K562 (cell line): ENCODE data around the gene ATP6V0A4. TPM values are rescaled to one million over a fixed set of nuclear protein-coding genes. Genes with fewer than 3 reads are reported as not detected.

Experiments
- ATAC-seq: fragments of 200-7000 bp; cut with Tn5 transposase; 3 replicates; pipeline ENCODE4 v1.9.1; 2020; ENCODE audit warnings: moderate library complexity
- BruUV-seq: library from RNA; stranded (reverse); fragments of 400-500 nt; replicated peaks from 2 replicates; lab custom pipeline; 2021; lab: Mats Ljungman, UMichigan
- CTCF ChIA-PET: fragments of 300-600 bp; formaldehyde crosslinking; extraction: SDS; loops from one replicate; lab custom pipeline; 2021; ENCODE audit warnings: low intra/inter-chr PET ratio; lab: Yijun Ruan, JAX
- POLR2A ChIA-PET: fragments of 300-600, 350-650 bp; sonication (Branson Sonifier 250); formaldehyde crosslinking; extraction: SDS; loops from one replicate; lab custom pipeline; 2021; ENCODE audit warnings: antibody characterized with exemption, inconsistent platforms; lab: Yijun Ruan, JAX
- DNase-seq, 4 experiments: peaks; one replicate each; pipeline versions ENCODE4 v3.0.0 to v3.0.0-alpha.2; 2011 to 2018; ENCODE audit warnings: low spot score in 3 of 4, mixed read lengths in 3 of 4; ENCODE audit errors: extremely low read depth in 1 of 4
- FAIRE-seq: peaks from 2 replicates; lab custom pipeline; 2011; peaks lifted over from hg19 to GRCh38; lab: Jason Lieb, UNC
- H2AFZ ChIP-seq: 2 replicates; pipeline ENCODE4 v1.6.0; 2011; ENCODE audit warnings: low read depth, low read length, control low read depth, inconsistent platforms
- H3K27ac ChIP-seq: fragments of 200-600 bp; 3 replicates; pipeline ENCODE4 v1.8.0; 2011; ENCODE audit warnings: low read depth, mild to moderate bottlenecking, control low read depth, inconsistent platforms, low read length, moderate library complexity, mixed read lengths; ENCODE audit errors: extremely low read depth
- H3K27me3 ChIP-seq, 2 experiments: fragments of 300-600 bp in 1 of 2; 2 replicates in 1 of 2; 3 replicates in 1 of 2; pipeline versions ENCODE4 v1.6.0 to v1.8.0; 2011; ENCODE audit warnings: inconsistent platforms in 2 of 2, low read length in 2 of 2, mild to moderate bottlenecking in 1 of 2, mixed read lengths in 1 of 2, moderate library complexity in 1 of 2; ENCODE audit not compliant: control insufficient read depth in 2 of 2, insufficient read depth in 2 of 2
- H3K36me3 ChIP-seq: fragments of 300-600 bp; 3 replicates; pipeline ENCODE4 v1.8.0; 2011; ENCODE audit warnings: mild to moderate bottlenecking, low read length, inconsistent platforms; ENCODE audit not compliant: control insufficient read depth, insufficient read depth
- H3K4me1 ChIP-seq, 2 experiments: fragments of 200-600 bp in 1 of 2; replicated peaks in 1 of 2; 2 replicates in 1 of 2; 3 replicates in 1 of 2; pipeline versions ENCODE4 v1.5.1 to v1.8.0; 2011; ENCODE audit warnings: inconsistent platforms in 2 of 2, low read length in 2 of 2, mild to moderate bottlenecking in 1 of 2, mixed read lengths in 1 of 2, moderate library complexity in 1 of 2; ENCODE audit not compliant: control insufficient read depth in 2 of 2, insufficient read depth in 2 of 2
- H3K4me2 ChIP-seq: 2 replicates; pipeline ENCODE4 v1.6.1; 2011; ENCODE audit warnings: low read length, control low read depth, inconsistent platforms, mixed read lengths; ENCODE audit not compliant: insufficient read depth
- H3K4me3 ChIP-seq: fragments of 200-600 bp; sonication (generic), shearing (Covaris generic); 2 replicates; pipeline ENCODE4 v1.5.1; 2016; ENCODE audit warnings: control low read depth, inconsistent platforms
- H3K79me2 ChIP-seq: fragments of 200-600 bp; 3 replicates; pipeline ENCODE4 v1.8.0; 2011; ENCODE audit warnings: low read length, inconsistent platforms; ENCODE audit not compliant: control insufficient read depth, insufficient read depth
- H3K9ac ChIP-seq, 2 experiments: 2 replicates each; pipeline versions ENCODE4 v1.6.0 to v1.6.1; 2011; ENCODE audit warnings: low read depth in 2 of 2, low read length in 2 of 2, control low read depth in 1 of 2, inconsistent platforms in 1 of 2, mild to moderate bottlenecking in 1 of 2, mixed read lengths in 1 of 2; ENCODE audit not compliant: insufficient read depth in 1 of 2
- H3K9me1 ChIP-seq: one replicate; pipeline ENCODE4 v1.6.0; 2011; ENCODE audit warnings: inconsistent platforms, mild to moderate bottlenecking, low read length, moderate library complexity; ENCODE audit not compliant: control insufficient read depth, insufficient read depth
- H3K9me3 ChIP-seq: replicated peaks from 2 replicates; pipeline ENCODE4 v1.5.1; 2011; ENCODE audit warnings: low read depth, low read length, inconsistent platforms; ENCODE audit not compliant: control insufficient read depth, insufficient read depth
- H4K20me1 ChIP-seq: replicated peaks from 2 replicates; pipeline ENCODE4 v1.6.1; 2011; ENCODE audit warnings: low read length, inconsistent platforms, mixed read lengths; ENCODE audit not compliant: control insufficient read depth, insufficient read depth
- ARNT ChIP-seq, 2 experiments: fragments of 450-650 bp; IDR thresholded peaks; 2 replicates each; pipeline ENCODE4 v1.6.1; 2016; ENCODE audit warnings: mild to moderate bottlenecking in 1 of 2
- BMI1 ChIP-seq: fragments of 150-350 bp; IDR thresholded peaks from 2 replicates; pipeline ENCODE4 v1.6.1; 2014; ENCODE audit warnings: low read length
- HNRNPUL1 ChIP-seq: fragments of 200-400 bp; formaldehyde crosslinking; IDR thresholded peaks from 2 replicates; pipeline ENCODE4 v1.6.1; 2017; ENCODE audit warnings: low read length
- KDM2B ChIP-seq: fragments of 250-450 bp; sonication (Bioruptor Pico); IDR thresholded peaks from 2 replicates; pipeline ENCODE4 v1.8.0; 2021; ENCODE audit warnings: mild to moderate bottlenecking, moderate library complexity
- LEF1 ChIP-seq: fragments of 450-650 bp; IDR thresholded peaks from 2 replicates; pipeline ENCODE4 v1.6.1; 2016; ENCODE audit warnings: mild to moderate bottlenecking
- MCM5 ChIP-seq: fragments of 450-650 bp; IDR thresholded peaks from 2 replicates; pipeline ENCODE4 v1.6.1; 2016; ENCODE audit warnings: low read depth
- PML ChIP-seq: IDR thresholded peaks from 2 replicates; pipeline ENCODE4 v1.6.1; 2012; ENCODE audit warnings: low read length, inconsistent platforms
- PTTG1 ChIP-seq: fragments of 450-650 bp; IDR thresholded peaks from 2 replicates; pipeline ENCODE4 v1.6.1; 2016; ENCODE audit warnings: low read depth, mild to moderate bottlenecking, missing genetic modification characterization, missing compliant biosample characterization
- RB1 ChIP-seq: fragments of 450-650 bp; IDR thresholded peaks from 2 replicates; pipeline ENCODE4 v1.6.1; 2017; ENCODE audit warnings: low read depth, mild to moderate bottlenecking
- ZKSCAN8 ChIP-seq: fragments of 200-800 bp; sonication (Bioruptor generic); IDR thresholded peaks from 2 replicates; pipeline ENCODE4 v1.6.1; 2016; ENCODE audit warnings: missing genetic modification characterization, missing compliant biosample characterization
- ZNF253 ChIP-seq: fragments of 250-450 bp; sonication (Bioruptor Pico); conservative IDR thresholded peaks from 2 replicates; pipeline ENCODE4 v1.6.1; 2021; ENCODE audit warnings: mild to moderate bottlenecking
- ZNF668 ChIP-seq: fragments of 250-450 bp; sonication (Bioruptor Pico); IDR thresholded peaks from 2 replicates; pipeline ENCODE4 v1.8.0; 2022; ENCODE audit warnings: mild to moderate bottlenecking, inconsistent platforms
- WGBS: fragments of 100-300 bp; shearing (Covaris generic); methylation state at CpG from one replicate; pipeline ENCODE4 v1.1.6; 2016; ENCODE audit warnings: low coverage, mixed read lengths; ENCODE audit not compliant: insufficient coverage; ENCODE audit errors: missing lambda C conversion rate; 5-methylcytosine and 5-hydroxymethylcytosine counted together
- in situ Hi-C: fragments of 300-500 bp; cut with MboI; formaldehyde crosslinking; loops from 4 replicates; pipeline ENCODE4 v1.15.0; 2018; ENCODE audit warnings: inconsistent platforms, mixed read lengths
- intact Hi-C: fragments of 100-400 bp; cut with micrococcal nuclease; formaldehyde crosslinking; loops from 2 replicates; pipeline ENCODE4 v1.14.2; 2022
- polyA plus RNA-seq, 8 experiments: library from polyadenylated mRNA; depleted of rRNA in 4 of 8; stranded (reverse) in 5 of 8; unstranded in 3 of 8; fragments of >200 nt; fragmentation: Nextera tagmentation in 2 of 8; fragmentation: Illumina TruSeq in 1 of 8; extraction: Ambion mirVana in 2 of 8; extraction: Trizol in 1 of 8; gene quantifications; 2 replicates each; pipeline versions ENCODE4 v1.2.1 to v1.2.3, GENCODE V29; 2011 to 2014; ENCODE audit warnings: inconsistent platforms in 1 of 8, missing spikeins in 1 of 8
- total RNA-seq, 7 experiments: library from RNA; depleted of rRNA in 6 of 7; stranded (reverse); fragments of >200 nt in 6 of 7; fragmentation: Illumina TruSeq in 2 of 7; extraction: Trizol in 2 of 7; gene quantifications; 2 replicates each; pipeline versions ENCODE4 v1.2.1 to v1.2.3, GENCODE V29; 2011 to 2021; ENCODE audit warnings: low replicate concordance in 1 of 7
- TF ChIP-seq, protein P1 (sequence below): fragments of 450-650 bp; formaldehyde crosslinking; IDR thresholded peaks from 2 replicates; pipeline ENCODE4 v1.4.0; 2022; ENCODE audit warnings: missing genetic modification characterization
- TF ChIP-seq, protein P2 (sequence below): fragments of 450-650 bp; IDR thresholded peaks from 2 replicates; pipeline ENCODE4 v1.6.1; 2016; ENCODE audit warnings: mild to moderate bottlenecking
- TF ChIP-seq, protein P3 (sequence below): fragments of 250-450 bp; sonication (Bioruptor Pico); IDR thresholded peaks from 2 replicates; pipeline ENCODE4 v1.5.0; 2022; ENCODE audit warnings: mild to moderate bottlenecking

ATP6V0A4 gene
- total and polyA plus RNA-seq, 9 of the 15 experiments (the other 6 are each of a cell fraction or from before 2014, with no cell fraction given), result 0.03 TPM; not detected in 8

DNA sequence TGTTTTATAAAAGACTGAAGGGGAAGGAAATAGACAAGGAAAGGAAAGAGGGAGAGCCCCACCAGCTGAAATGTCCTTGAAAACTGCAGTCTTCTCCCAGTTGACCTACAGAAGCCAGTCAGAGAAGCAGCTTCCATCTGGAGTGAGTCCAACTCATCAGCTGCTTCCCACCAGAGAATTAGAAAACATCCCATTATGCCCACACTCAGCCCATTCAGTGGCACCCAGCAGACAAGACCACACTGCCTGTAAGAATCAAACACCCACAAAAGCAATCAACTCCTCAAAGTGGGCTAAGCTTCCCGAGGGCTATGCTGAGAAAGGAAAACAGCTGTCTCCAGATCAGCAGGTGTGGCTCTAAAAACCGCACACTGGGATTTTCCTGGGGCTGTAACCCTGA is 29.8 kb downstream of the ATP6V0A4 start:
- POLR2A ChIA-PET, result interaction anchor here (1.2 kb wide), 1 partner anchor 8 kb away, joined by 4 read pairs; no protein-coding TSS in a partner anchor
- ATAC-seq (no peak), FAIRE-seq (no peak), DNase-seq (no peak)
- no TSS peak for BruUV-seq
- Histone ChIP-seq H2AFZ (no peak overlapping the region), H3K9me1 (no peaks in the 10 kb centered on the region), H3K9ac (no peak overlapping the region), H3K36me3 (no peaks in the 10 kb centered on the region), H3K9me3 (no peaks in the 10 kb centered on the region), H3K27ac (no peak overlapping the region), H3K79me2 (no peaks in the 10 kb centered on the region), H3K4me1 (no peaks in the 10 kb centered on the region), H4K20me1 (no peaks in the 10 kb centered on the region), H3K27me3 (peaks cover 8 to 22% of the 10 kb centered on the region in 2 experiments; a peak in 3 of 5 replicates), H3K4me2 (no peak overlapping the region), H3K4me3 (no peak overlapping the region)
- intact Hi-C loops, result no loop called here
- CTCF ChIA-PET, result no interaction called here
- 0% methylated on average over 2 of the region's 2 CpGs for WGBS
- in situ Hi-C loops, result no loop called here
- TF ChIP-seq HNRNPUL1, result no peak
- TF ChIP-seq LEF1, result no peak
- no peak for TF ChIP-seq KDM2B (CRISPR knock-in tag)
- TF ChIP-seq PML, result no peak
- no peak for TF ChIP-seq BMI1
- no peak for TF ChIP-seq PTTG1 (tag)
- TF ChIP-seq, protein P1, sequence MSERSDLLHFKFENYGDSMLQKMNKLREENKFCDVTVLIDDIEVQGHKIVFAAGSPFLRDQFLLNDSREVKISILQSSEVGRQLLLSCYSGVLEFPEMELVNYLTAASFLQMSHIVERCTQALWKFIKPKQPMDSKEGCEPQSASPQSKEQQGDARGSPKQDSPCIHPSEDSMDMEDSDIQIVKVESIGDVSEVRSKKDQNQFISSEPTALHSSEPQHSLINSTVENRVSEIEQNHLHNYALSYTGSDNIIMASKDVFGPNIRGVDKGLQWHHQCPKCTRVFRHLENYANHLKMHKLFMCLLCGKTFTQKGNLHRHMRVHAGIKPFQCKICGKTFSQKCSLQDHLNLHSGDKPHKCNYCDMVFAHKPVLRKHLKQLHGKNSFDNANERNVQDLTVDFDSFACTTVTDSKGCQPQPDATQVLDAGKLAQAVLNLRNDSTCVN (CRISPR knock-in tag), result no peak
- TF ChIP-seq MCM5, result no peak
- no peak for TF ChIP-seq ZNF253 (CRISPR knock-in tag)
- TF ChIP-seq, protein P2, sequence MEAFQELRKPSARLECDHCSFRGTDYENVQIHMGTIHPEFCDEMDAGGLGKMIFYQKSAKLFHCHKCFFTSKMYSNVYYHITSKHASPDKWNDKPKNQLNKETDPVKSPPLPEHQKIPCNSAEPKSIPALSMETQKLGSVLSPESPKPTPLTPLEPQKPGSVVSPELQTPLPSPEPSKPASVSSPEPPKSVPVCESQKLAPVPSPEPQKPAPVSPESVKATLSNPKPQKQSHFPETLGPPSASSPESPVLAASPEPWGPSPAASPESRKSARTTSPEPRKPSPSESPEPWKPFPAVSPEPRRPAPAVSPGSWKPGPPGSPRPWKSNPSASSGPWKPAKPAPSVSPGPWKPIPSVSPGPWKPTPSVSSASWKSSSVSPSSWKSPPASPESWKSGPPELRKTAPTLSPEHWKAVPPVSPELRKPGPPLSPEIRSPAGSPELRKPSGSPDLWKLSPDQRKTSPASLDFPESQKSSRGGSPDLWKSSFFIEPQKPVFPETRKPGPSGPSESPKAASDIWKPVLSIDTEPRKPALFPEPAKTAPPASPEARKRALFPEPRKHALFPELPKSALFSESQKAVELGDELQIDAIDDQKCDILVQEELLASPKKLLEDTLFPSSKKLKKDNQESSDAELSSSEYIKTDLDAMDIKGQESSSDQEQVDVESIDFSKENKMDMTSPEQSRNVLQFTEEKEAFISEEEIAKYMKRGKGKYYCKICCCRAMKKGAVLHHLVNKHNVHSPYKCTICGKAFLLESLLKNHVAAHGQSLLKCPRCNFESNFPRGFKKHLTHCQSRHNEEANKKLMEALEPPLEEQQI, result no peak
- TF ChIP-seq, protein P3, sequence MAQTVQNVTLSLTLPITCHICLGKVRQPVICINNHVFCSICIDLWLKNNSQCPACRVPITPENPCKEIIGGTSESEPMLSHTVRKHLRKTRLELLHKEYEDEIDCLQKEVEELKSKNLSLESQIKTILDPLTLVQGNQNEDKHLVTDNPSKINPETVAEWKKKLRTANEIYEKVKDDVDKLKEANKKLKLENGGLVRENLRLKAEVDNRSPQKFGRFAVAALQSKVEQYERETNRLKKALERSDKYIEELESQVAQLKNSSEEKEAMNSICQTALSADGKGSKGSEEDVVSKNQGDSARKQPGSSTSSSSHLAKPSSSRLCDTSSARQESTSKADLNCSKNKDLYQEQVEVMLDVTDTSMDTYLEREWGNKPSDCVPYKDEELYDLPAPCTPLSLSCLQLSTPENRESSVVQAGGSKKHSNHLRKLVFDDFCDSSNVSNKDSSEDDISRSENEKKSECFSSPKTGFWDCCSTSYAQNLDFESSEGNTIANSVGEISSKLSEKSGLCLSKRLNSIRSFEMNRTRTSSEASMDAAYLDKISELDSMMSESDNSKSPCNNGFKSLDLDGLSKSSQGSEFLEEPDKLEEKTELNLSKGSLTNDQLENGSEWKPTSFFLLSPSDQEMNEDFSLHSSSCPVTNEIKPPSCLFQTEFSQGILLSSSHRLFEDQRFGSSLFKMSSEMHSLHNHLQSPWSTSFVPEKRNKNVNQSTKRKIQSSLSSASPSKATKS, result no peak
- no peak for TF ChIP-seq RB1
- no peak for TF ChIP-seq ARNT (IDR thresholded peaks at IDR 0.05)
- TF ChIP-seq ZKSCAN8 (CRISPR knock-in tag), result no peak
- no peak for TF ChIP-seq ZNF668 (CRISPR knock-in tag)
